Breast epithelium (tissue), 4 donors: ENCODE results near the gene KREMEN1. TPM values are rescaled to one million over a fixed set of nuclear protein-coding genes. Genes with fewer than 3 reads are reported as not detected.
A peak's percentile ranks its signal among the peaks of the same experiment; 100 is the strongest.

Experiments
- DNase-seq, 2 donors: peaks; one replicate each; pipeline ENCODE4 v3.0.0-alpha.2; 2019; ENCODE audit warnings: low spot score in 2 of 2
- H3K27ac ChIP-seq, 2 donors: fragments of 200-600 bp; sonication (generic) in 1 of 2; one replicate each; pipeline ENCODE4 v1.5.1; 2016 to 2019; ENCODE audit warnings: mild to moderate bottlenecking in 1 of 2
- H3K27me3 ChIP-seq, 2 donors: fragments of 200-600 bp; sonication (generic) in 1 of 2; one replicate each; pipeline versions ENCODE4 v1.5.1 to v1.6.0; 2017 to 2019; ENCODE audit warnings: control low read depth in 1 of 2, mild to moderate bottlenecking in 1 of 2
- H3K36me3 ChIP-seq: fragments of 200-600 bp; one replicate; pipeline ENCODE4 v1.5.1; 2019
- H3K4me1 ChIP-seq, 2 donors: fragments of 200-600 bp; sonication (generic); one replicate each; pipeline ENCODE4 v1.5.1; 2016 to 2019; ENCODE audit warnings: control low read depth in 1 of 2
- H3K4me3 ChIP-seq, 3 donors: fragments of 200-600 bp; sonication (generic); 1 replicate in 2 of 3; 2 replicates in 1 of 3; pipeline ENCODE4 v1.5.1; 2016 to 2019; ENCODE audit warnings: mild to moderate bottlenecking in 3 of 3, moderate library complexity in 2 of 3
- H3K9me3 ChIP-seq, 2 donors: fragments of 200-600 bp; sonication (generic) in 1 of 2; one replicate each; pipeline ENCODE4 v1.5.1; 2016 to 2019; ENCODE audit warnings: control low read depth in 1 of 2
- CTCF ChIP-seq, 3 donors: fragments of 450-650 bp; IDR thresholded peaks; one replicate each; pipeline ENCODE4 v1.5.1; 2016 to 2017; ENCODE audit warnings: antibody characterized with exemption in 3 of 3, mild to moderate bottlenecking in 3 of 3, moderate library complexity in 3 of 3
- POLR2A ChIP-seq: fragments of 450-650 bp; IDR thresholded peaks from one replicate; pipeline ENCODE4 v1.6.1; 2016; ENCODE audit warnings: antibody characterized with exemption, mild to moderate bottlenecking, moderate library complexity
- POLR2AphosphoS5 ChIP-seq, 3 donors: sonication (generic); formaldehyde crosslinking; IDR thresholded peaks; one replicate each; pipeline ENCODE4 v1.6.1; 2017; ENCODE audit warnings: antibody characterized with exemption in 3 of 3
- intact Hi-C: fragments of 100-400 bp; cut with DNase I; formaldehyde crosslinking; loops from one replicate; pipeline ENCODE4 v1.15.1; 2023; ENCODE audit warnings: low total_unique reads
- total RNA-seq, 3 donors: library from RNA; depleted of rRNA; stranded (reverse); fragments of >200 nt; gene quantifications; one replicate each; pipeline ENCODE4 v1.1.0, GENCODE V29; 2016

Gene KREMEN1
- total RNA-seq, 3 donors from 2014 or later: 9.5 to 13.6 (median 13.5) TPM

DNA sequence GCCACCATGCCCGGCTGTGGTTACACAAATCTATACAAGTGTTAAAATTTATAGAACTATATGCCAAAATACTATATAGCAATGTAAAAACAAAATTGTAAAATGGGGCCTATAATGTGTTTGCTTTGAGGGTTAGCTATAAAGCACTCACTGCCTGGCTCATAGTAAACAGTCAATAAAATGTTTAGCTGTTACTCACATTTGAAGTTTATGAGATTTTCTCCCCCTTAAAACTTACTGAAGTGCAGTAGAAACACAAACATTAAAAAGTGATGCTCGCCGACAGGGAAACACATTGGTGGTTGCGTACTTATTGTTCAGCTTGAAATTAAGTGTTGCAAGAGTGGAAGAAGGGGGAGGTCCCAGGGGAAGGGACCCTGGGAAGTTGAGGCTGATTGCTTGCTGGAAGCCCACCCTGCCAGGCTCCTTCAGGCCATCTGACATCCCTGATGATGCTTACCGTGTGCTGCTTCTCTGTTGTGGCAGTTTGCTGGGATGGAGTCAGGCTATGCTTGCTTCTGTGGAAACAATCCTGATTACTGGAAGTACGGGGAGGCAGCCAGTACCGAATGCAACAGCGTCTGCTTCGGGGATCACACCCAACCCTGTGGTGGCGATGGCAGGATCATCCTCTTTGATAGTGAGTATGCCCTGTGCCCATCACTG, 52.1 kb downstream of the KREMEN1 start:
- intact Hi-C loops: no loop called here
- no peaks in the 10 kb centered on the region for H3K36me3 ChIP-seq
- DNase-seq: no peak

DNA sequence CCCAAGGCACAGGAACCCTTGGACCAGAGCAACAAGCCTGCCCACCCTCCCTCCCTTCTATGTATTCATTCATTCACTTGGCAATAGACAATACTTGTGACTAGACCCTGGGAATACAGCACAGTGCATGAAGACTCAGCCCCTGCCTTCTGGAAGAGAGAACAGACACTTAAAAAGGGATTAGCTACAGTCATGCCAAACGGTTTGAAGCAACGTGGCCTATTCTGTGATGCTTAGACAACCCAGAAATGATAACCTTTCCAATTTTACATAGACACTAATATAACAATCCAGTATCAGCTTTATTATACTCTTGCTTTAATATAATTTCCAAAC, 52.6 kb downstream of the KREMEN1 start:
- intact Hi-C loops: no loop called here
- TF ChIP-seq POLR2AphosphoS5 (IDR thresholded peaks at IDR 0.05) (no peak), POLR2A (no peak), CTCF (IDR thresholded peaks at IDR 0.05) (no peak)
- H3K9me3 ChIP-seq: no peaks in the 10 kb centered on the region
- no peak overlapping the region for H3K4me3 ChIP-seq
- no peaks in the 10 kb centered on the region for H3K36me3 ChIP-seq
- H3K27me3 ChIP-seq: no peaks in the 10 kb centered on the region
- H3K27ac ChIP-seq: no peak overlapping the region
- peaks cover 0 to 3% of the 10 kb centered on the region in 2 donors for H3K4me1 ChIP-seq
- DNase-seq: no peak

More for the DNA sequence above, 52.1 kb downstream of the KREMEN1 start:
- Histone ChIP-seq H3K9me3 (no peaks in the 10 kb centered on the region), H3K27ac (no peak overlapping the region), H3K27me3 (no peaks in the 10 kb centered on the region), H3K4me3 (no peak overlapping the region), H3K4me1 (peaks cover 0 to 3% of the 10 kb centered on the region in 2 donors)
- TF ChIP-seq POLR2AphosphoS5 (IDR thresholded peaks at IDR 0.05): no peak
- no peak for TF ChIP-seq POLR2A
- TF ChIP-seq CTCF (IDR thresholded peaks at IDR 0.05): no peak

GRCh38 chr22:29125844-29126243, 53.0 kb downstream of the KREMEN1 start:
- H3K27ac ChIP-seq: no peak overlapping the region
- intact Hi-C loops: no loop called here
- H3K4me3 ChIP-seq: no peak overlapping the region
- H3K9me3 ChIP-seq: no peaks in the 10 kb centered on the region
- no peak for DNase-seq
- H3K4me1 ChIP-seq: no peaks in the 10 kb centered on the region
- H3K36me3 ChIP-seq: no peaks in the 10 kb centered on the region
- H3K27me3 ChIP-seq: no peaks in the 10 kb centered on the region
- no peak for TF ChIP-seq POLR2AphosphoS5 (IDR thresholded peaks at IDR 0.05)

GRCh38 chr22:29126670-29127395, 54.0 kb downstream of the KREMEN1 start:
- no peak overlapping the region for H3K4me3 ChIP-seq
- DNase-seq: no peak
- no peaks in the 10 kb centered on the region for H3K36me3 ChIP-seq
- H3K9me3 ChIP-seq: no peaks in the 10 kb centered on the region
- intact Hi-C loops: no loop called here
- TF ChIP-seq CTCF (IDR thresholded peaks at IDR 0.05): no peak
- TF ChIP-seq POLR2AphosphoS5 (IDR thresholded peaks at IDR 0.05): no peak
- TF ChIP-seq POLR2A: no peak
- no peaks in the 10 kb centered on the region for H3K27me3 ChIP-seq
- no peaks in the 10 kb centered on the region for H3K4me1 ChIP-seq
- H3K27ac ChIP-seq: no peak overlapping the region

DNA sequence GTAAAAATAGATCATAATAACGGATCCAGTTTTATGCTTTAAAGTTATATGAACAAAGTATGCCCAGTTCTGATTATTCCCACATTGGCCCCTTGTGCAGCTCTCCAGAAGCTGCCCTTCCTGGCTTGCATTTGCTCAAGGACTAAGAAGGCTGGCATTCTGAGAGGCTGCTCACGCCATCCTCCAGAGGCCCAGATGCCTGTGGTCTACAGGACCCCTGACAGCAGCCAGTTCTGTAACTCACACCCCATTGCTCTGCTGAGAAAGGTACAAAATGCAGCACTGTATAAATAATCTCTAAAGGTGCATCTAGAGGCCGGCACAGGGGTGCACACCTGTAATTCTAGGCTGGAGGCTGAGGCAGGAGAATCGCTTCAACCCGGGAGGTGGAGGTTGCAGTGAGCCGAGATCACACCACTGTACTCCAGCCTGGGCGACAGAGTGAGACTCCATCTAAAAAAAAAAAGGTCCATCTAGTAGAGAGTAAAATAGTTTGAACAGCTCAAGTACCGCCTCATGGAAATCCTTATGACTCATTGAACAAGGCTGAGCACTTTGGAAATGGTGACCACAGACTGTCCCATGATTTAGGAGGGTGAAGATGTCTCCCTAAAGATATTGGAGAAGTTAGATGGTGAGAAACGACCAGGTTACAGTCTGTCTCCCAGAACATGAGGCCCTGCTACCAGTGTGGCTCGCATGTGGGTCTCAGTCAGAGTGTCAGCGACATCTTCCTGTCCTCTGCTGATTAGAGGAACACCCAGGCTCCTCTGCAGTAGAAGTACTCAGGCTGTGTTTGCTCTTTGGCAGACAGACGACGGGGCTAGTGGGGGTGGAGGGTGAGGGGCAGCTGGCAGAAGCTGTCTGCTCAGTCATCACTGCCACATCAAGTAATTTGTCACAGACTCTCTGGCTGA, 56.3 kb downstream of the KREMEN1 start:
- Histone ChIP-seq H3K27me3 (no peaks in the 10 kb centered on the region), H3K4me1 (no peaks in the 10 kb centered on the region), H3K4me3 (no peak overlapping the region), H3K9me3 (no peaks in the 10 kb centered on the region), H3K27ac (peak overlapping the region in 1 of 2 donors; percentile 72), H3K36me3 (no peaks in the 10 kb centered on the region)
- no peak for DNase-seq
- intact Hi-C loops: no loop called here
- no peak for TF ChIP-seq POLR2AphosphoS5 (IDR thresholded peaks at IDR 0.05)

DNA sequence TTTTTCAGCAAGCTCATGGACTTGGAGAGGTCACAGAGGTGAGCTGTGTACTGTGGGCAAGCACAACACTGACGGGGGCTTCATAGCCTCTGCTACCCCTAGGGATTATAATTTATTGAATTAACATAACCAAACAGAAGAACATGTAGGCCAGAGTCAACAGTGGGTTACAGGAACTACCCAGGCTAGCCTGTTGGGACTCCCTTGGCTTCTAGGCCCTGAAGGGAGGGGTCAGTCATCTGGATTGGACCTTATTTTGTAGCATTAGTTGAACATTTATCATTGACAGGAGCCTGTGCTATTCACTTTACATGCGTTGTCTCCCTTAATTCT, 56.9 kb downstream of the KREMEN1 start:
- no peaks in the 10 kb centered on the region for H3K36me3 ChIP-seq
- intact Hi-C loops: no loop called here
- no peak for DNase-seq
- no peaks in the 10 kb centered on the region for H3K4me1 ChIP-seq
- no peaks in the 10 kb centered on the region for H3K9me3 ChIP-seq
- H3K4me3 ChIP-seq: no peak overlapping the region
- no peaks in the 10 kb centered on the region for H3K27me3 ChIP-seq
- TF ChIP-seq CTCF (IDR thresholded peaks at IDR 0.05) (no peak), POLR2AphosphoS5 (IDR thresholded peaks at IDR 0.05) (no peak), POLR2A (no peak)
- H3K27ac ChIP-seq: peak overlapping the region in 1 of 2 donors; percentile 72
